HG03064 (cell line): ENCODE data around the gene VPS37B.

Experiments used
- ATAC-seq: cut with Tn5 transposase; IDR thresholded peaks from one replicate; pipeline ENCODE4 v1.9.1; 2021; ENCODE audit warnings: low read depth; ENCODE audit not compliant: unreplicated experiment

Gene VPS37B

GRCh38 chr12:122867691-122868461 lies 28.0 kb downstream of the VPS37B start:
- ATAC-seq: no peak

GRCh38 chr12:122866950-122867607 lies 28.8 kb downstream of the VPS37B start:
- no peak for ATAC-seq

GRCh38 chr12:122866379-122866778 lies 29.5 kb downstream of the VPS37B start:
- no peak for ATAC-seq

- ATAC-seq: no peak
Measured at GRCh38 chr12:122865268-122866231, 30.4 kb downstream of the VPS37B start.

- no peak for ATAC-seq
Measured at GRCh38 chr12:122864894-122865253, 31.1 kb downstream of the VPS37B start.

GRCh38 chr12:122862872-122863701 lies 32.8 kb downstream of the VPS37B start:
- ATAC-seq: no peak

- ATAC-seq: no peak
Measured at GRCh38 chr12:122862110-122862634, 33.8 kb downstream of the VPS37B start.

- no peak for ATAC-seq
Measured at GRCh38 chr12:122861587-122861970, 34.3 kb downstream of the VPS37B start.

- ATAC-seq: no peak
Measured at GRCh38 chr12:122860854-122861586, 34.9 kb downstream of the VPS37B start.

- ATAC-seq: no peak
Measured at GRCh38 chr12:122860040-122860853, 35.7 kb downstream of the VPS37B start.

GRCh38 chr12:122859303-122860039 lies 36.5 kb downstream of the VPS37B start:
- ATAC-seq: no peak

GRCh38 chr12:122858591-122859302 lies 37.2 kb downstream of the VPS37B start:
- no peak for ATAC-seq

- no peak for ATAC-seq
Measured at GRCh38 chr12:122858171-122858570, 37.8 kb downstream of the VPS37B start.

- ATAC-seq: no peak
Measured at GRCh38 chr12:122856999-122857671, 38.8 kb downstream of the VPS37B start.

GRCh38 chr12:122855928-122856831 lies 39.7 kb downstream of the VPS37B start:
- ATAC-seq: no peak
